HCEC 1CT (cell line): ENCODE results near the gene PPP2R3B.
"Not testable (repeated sequence)": the region's sequence is repeated elsewhere in the genome, so short reads cannot be mapped to it uniquely, and the experiment has no call there.

Source experiments
- DNase-seq: peaks from one replicate; pipeline ENCODE4 v3.0.0-alpha.2; 2017

Gene PPP2R3B

DNA sequence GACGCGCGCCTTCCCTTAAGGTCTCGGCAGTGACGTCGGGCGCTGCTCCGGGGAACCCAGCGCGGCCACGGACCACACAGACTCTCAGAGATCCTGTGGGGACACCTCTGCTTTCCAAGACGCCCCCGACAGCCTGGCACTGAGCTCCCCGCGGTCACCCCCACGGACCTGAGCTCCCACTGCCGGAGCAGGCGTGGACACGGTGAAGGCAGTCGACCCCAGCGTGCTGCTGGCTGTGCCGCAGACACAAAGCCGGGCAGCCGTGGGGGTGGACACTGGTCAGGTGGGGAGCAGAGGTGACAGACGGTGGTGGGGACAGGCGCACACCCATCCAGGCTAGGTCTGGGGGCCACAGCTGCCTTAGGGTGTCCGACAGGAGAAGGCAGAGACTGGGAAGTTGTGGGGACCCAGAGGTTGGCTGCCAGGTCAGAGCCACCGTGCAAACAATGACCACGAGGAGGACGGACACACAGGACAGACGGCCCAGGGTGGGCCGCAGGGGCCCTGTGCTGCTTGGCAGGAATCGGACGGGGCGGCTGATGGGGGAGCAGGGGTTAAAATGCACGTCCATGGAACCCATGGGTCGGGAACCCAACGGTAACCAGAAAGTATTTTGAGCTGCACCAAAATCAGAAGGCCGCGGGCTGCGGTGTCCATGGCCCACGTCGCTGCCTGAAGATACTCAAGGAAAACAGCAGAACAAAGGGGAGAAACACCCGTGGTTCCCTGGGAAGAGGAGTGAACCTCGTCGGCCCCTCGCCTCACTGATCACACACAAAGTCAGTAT lies 51.5 kb downstream of the PPP2R3B start:
- DNase-seq, result no peak

GRCh38 chrX:334331-334891 lies 52.3 kb downstream of the PPP2R3B start:
- no peak for DNase-seq

GRCh38 chrX:333611-334311 lies 52.9 kb downstream of the PPP2R3B start:
- DNase-seq, result no peak

DNA sequence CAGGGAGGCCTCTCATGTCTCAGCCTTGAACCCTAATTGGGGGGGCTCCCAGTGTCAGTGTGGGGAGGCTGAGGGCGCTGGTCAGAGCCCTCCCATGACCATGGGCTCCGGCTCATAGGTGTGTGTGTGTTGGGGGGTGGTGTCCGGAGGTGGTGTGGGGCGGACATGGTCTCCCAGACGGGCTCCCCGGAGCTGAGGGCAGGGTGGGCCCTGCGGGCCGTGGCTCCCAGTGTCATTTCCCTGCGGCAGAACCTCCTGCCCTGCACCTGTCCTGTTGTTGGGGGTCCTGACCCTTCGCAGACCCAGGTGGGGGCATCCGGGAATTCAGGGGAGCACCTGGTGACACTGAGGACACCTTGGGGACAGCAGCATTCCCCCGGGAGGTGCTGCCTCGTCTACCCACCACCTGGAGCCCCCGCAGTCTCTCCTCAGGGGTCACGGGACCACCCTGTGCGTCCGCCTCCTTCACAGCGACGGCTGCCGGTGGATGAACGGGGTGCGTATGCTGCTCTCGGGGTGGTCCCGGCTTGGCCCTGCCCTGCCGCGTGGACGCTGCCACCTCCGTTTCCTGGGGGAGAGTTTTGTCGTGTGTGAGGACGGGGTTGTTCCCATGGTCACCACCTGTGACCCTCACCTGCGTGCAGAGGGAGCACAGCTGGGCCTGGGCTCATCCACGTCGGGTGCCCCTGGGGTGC lies 53.6 kb downstream of the PPP2R3B start:
- DNase-seq, result no peak

DNA sequence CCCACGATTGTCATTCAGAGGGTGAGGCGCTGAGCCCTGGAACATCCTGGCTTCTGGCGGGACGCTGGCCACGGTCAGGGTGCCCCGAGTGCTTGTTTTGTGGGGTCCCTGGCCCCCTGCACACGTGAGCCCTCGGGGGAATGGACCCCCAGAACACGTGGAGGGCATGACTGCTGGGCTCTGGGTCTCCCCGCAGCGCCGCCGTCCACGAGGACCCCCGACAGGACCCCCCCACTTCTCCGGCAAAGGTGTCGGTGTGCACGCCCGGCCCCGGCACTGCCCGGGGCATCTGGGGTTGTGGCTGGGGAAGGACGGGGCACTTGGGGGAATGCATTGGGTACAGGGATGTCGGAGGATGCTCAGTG lies 54.2 kb downstream of the PPP2R3B start:
- no peak for DNase-seq

DNA sequence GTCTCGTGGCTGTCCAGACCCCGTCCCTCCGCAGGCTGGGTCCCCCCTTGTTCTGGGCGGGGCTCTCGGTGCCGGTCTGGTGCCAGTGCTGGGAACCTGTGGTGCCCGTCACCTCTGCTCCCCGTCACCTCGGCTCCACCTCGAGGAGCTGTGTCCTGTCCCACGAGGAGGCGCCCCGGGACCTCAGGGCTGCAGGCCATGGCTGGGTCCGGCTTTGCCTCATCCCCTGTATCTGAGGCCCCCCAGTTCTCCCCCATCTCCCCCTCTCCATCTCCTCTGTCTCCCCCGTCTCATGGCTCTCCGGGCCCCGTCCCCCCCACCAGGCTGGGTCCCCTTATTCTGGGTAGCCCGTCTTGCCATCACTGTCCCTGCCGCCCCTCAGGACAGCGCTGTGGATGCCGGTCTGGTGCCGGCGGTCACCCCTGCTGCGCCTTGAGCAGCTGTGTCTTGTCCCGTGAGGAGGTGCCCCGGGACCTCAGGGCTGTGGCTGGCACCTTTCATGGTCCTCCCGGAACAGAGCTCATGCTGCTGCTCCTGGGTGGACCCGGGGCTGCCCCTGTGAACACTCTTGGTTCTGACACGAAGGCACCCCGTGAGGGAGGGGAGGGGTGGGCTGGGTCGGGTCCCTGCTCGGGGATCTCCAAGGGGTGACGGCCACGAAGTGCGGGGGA lies 54.7 kb downstream of the PPP2R3B start:
- DNase-seq, result no peak

GRCh38 chrX:331151-331824 lies 55.4 kb downstream of the PPP2R3B start:
- peak; percentile 25 for DNase-seq

DNA sequence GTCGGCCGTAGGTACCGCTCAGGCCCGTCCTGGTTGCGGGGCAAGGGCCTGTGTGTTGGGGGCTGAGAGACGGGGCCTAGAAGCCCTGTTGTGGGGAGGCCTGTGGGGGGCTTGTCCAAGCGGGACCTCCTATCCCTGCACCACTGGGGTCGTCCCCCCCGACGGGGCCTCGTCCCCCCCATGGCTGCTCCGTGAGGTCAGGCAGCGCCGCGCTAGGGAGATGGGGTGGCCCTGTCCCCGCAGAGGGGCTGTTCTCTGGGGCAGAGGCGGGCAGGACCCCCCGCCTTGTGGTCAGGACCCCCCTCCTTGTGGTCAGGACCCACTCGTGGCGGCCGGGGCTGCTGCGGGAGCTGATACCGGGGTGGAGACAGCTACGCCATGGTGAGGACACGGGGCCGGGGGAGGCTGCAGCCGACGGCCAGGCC lies 56.0 kb downstream of the PPP2R3B start:
- no peak for DNase-seq

GRCh38 chrX:330141-330725 lies 56.5 kb downstream of the PPP2R3B start:
- DNase-seq, result not testable (repeated sequence)

DNA sequence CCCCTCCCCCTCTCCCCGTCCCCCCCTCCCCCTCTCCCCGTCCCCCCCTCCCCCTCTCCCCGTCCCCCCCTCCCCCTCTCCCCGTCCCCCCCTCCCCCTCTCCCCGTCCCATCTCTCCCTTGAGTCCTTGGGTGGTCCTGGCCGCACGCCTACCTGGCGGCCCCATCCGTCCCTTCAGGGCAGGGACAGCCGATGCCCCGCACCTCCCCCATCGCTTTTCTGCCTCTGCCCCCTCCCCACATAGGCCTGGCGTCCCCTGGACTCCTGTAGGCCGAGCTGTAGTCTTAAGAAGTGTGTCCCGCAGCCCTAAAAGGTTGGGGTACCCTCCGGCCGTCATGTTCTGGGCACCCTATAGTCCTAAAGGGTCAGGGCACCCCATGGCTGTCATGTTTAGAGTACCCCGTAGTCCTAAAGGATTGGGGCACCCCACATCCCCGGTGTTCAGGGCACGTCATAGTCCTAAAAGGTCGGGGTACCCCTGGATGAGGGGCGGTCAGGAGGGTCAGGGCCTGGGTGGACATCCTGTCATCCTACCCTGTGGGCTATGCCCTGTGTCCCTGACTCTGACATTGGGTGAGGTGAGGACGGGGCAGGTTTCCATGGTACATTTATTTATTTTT lies 57.3 kb downstream of the PPP2R3B start:
- no peak for DNase-seq

- DNase-seq, result no peak
Measured at GRCh38 chrX:327660-328126, 59.0 kb downstream of the PPP2R3B start.

DNA sequence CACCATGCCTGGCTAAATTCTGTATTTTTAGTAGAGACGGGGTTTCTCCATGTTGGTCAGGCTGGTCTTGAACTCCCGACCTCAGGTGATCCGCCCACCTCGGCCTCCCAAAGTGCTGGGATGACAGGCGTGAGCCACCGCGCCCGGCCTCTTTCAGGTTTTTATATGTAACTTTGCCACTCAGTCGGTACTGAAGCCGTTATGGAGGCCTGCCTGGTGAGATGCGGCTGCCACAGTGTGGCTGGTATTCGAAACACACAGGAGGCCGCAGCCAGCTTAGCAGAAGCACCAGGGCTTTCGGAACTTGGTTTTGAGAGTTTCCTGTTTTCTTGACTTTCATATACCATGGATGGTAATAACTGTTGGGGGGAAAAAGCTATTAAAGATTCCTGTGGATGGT lies 62.0 kb downstream of the PPP2R3B start:
- not testable (repeated sequence) for DNase-seq

DNA sequence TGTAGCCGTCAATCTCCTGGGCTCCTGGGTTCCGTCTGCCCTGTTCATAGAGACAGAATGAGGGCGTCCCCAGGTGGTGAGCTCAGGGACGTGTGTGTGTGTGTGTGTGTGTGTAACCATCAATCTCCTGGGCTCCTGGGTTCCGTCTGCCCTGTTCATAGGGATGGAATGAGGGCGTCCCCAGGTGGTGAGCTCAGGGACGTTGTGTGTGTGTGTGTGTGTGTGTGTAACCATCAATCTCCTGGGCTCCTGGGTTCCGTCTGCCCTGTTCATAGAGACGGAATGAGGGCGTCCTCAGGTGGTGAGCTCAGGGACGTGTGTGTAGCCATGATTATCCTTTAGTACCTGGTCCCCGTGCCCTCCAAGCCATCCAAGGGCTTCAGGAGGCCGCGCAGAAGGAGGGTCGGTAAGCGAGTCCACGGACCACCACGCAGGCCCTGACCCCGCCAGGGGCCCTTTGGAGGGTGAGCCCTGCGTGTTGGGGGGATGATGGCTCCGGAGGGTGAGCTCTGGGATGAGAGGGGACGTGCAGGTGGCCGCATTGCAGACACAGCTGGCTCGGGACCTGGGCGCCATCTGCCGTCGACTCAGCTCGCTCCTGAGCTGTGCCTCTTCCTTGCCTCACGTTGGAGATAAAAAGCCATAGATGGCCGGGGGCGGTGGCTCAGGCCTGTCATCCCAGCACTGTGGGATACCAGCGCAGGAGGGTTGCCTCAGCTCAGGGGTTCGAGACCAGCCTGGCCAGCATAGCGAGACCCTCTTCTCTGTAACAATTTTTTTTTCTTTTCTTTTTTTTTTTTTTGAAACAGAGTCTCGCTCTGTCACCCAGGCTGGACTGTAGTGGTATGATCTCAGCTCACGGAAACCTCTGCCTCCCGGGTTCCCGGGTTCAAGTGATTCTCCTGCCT lies 62.7 kb downstream of the PPP2R3B start:
- DNase-seq, result no peak

- peak; percentile 24 for DNase-seq
Measured at GRCh38 chrX:320126-320783, 66.5 kb downstream of the PPP2R3B start.

GRCh38 chrX:319579-320125 lies 67.1 kb downstream of the PPP2R3B start:
- no peak for DNase-seq

- DNase-seq, result peak; percentile 100
Measured at GRCh38 chrX:318739-319578, 67.7 kb downstream of the PPP2R3B start, which contains the start of gene GTPBP6. TSS of gene GTPBP6 (minus strand) at chrX:318796. CDS start at chrX:318787, 9 bp downstream.

DNA sequence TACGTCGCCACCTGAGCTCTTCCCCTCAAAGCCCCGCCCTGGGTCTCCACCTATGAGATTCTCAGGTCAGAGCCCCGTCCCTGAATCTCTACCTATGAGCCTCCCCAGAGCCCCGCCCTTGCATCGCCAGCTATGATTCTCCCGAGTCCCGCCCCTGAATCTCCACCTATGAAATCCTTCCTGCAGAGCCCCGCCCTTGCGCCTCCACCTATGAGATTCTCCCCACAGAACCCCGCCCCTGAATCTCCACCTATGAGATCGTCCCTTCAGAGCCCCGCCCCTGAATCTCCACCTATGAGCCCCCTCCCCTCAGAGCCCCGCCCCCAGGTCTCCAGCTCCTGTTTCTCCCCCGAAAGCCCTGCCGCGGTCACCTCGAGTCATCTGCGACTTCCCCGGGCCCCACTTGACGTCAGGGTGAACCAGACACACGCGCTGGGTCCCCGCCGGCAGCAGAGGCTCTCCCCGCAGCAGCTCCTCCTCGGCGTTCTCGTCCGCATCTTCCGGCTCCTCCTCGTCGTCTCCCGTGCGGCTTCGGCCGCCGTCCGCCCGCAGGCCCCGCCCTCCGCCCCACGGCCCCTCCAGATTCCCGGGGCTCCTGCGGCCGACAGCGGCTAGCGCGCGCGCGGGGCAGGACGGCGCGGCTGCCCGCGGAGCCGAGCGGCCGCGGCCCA lies 68.5 kb downstream of the PPP2R3B start:
- peak; percentile 98 for DNase-seq
